IPS-18c (cell line): ENCODE measurements around the gene GNG7.
"Not testable (repeated sequence)": the region's sequence is repeated elsewhere in the genome, so short reads cannot be mapped to it uniquely, and the experiment has no call there.

ENCODE experiments used
- H3K4me3 ChIP-seq: 2 replicates; pipeline ENCODE4 v1.7.0; 2013; ENCODE audit warnings: low read depth, mild to moderate bottlenecking, low read length, moderate library complexity; ENCODE audit not compliant: insufficient read depth
- H3K9me3 ChIP-seq: one replicate; pipeline ENCODE4 v1.6.1; 2013; ENCODE audit warnings: mild to moderate bottlenecking, low read length, moderate library complexity; ENCODE audit not compliant: control insufficient read depth, insufficient read depth

Gene GNG7

DNA sequence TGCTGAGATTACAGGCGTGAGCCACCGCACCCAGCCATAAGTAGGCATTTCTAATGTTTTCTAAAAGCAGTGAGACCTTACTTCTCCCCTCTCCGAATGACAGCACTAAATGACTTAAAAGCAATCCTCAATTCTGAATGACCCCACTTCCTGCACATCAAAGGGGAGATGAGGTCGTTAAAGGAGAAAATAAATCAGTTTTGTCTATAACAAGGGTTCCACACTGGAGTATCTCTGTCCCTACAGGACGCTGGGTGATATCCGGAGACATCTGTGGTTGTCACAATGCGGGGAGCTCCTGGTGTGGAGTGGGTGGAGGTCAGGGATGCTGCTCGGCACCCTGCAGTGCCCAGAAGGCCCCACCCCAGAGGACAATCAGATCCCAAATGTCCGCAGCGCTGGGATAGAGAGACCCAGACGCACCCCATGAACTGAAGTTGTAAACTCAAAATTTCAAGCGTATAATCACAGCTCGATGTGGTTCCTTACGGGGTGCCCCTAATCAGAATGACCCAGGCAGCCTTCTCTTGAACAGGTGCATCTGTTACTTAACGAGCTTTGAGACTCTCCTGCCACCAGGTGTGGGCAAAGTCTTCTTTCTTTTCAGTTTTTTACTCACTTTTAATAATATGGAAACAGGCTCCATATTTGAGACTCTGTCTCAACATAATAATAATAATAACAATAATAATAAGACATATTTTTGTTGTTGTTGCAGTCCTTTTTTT, 2.9 kb downstream of the GNG7 start:
- H3K9me3 ChIP-seq, result no peaks in the 10 kb centered on the region
- no peak overlapping the region for H3K4me3 ChIP-seq

DNA sequence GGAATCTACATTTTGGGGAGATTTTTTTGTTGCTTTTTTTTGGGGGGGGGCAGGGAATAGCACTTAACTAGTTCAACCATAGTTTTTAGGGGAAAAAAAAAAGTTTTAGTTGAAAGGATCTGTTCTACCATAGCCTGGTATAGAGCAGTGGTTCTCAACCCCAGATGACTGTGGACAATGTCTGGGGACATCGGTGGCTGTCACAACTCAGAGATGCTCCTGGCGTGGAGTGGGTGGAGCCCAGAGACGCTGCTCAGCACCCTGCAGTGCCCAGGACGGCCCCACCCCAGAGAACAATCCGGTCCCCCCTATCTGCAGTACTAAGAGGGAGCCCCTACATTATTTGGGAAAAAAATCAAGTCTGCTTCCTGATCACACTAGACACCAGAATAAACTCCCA, 8.3 kb downstream of the GNG7 start:
- H3K9me3 ChIP-seq, result no peaks in the 10 kb centered on the region
- H3K4me3 ChIP-seq, result no peak overlapping the region

DNA sequence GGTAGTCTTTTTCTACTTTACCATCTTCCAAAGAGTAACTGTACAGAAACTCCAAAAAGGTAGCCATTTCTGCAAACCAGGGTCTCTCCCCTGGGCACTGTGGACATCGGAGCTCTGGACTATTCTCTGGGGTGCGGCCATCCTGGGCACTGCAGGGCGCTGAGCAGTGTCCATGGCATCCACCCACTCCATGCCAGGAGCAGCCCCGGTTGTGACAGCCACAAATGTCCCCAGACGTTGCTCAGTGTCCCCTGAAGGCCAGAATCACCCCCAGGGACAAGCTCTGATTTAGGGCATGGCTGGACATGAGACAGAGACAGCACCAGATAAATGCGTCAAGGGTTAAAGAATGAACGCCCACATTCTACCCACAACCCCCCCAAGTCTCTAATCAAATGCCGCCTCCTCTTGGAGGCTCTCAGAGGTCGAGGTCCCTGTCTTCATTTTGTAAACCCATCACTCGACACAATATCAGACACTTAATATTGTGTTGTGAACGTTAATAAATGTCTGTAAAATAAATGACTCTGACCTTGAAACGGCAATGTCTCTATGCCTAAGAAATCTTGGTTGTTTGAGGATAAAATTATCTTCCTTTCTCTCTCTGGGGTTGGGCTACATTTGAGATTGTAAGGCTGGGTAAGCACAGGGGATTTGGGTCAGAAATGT, 8.9 kb downstream of the GNG7 start:
- no peak overlapping the region for H3K4me3 ChIP-seq

DNA sequence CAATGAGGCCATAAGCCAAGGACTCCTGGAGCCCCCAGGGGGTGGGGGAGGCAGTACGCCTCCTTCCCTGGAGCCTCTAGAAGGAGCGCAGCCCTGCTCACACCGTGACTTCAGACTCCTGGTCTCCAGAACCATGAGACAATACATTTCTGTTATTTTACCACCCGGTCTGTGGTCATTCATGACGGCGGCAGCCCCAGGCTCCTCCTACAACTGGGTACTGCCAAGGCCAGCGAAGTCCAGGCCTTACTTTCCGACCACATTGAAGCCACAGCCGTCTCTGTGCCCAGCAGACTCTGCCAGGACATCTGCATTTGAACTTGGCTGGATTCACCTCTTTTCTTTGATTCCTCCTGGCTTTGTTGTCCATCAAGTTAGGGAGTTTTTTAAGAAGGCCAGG, 10.5 kb downstream of the GNG7 start:
- H3K9me3 ChIP-seq, result no peaks in the 10 kb centered on the region
- no peak overlapping the region for H3K4me3 ChIP-seq

More for the DNA sequence above, 8.9 kb downstream of the GNG7 start:
- no peaks in the 10 kb centered on the region for H3K9me3 ChIP-seq

GRCh38 chr19:2690856-2691255, 11.6 kb downstream of the GNG7 start:
- no peak overlapping the region for H3K4me3 ChIP-seq
- H3K9me3 ChIP-seq, result no peaks in the 10 kb centered on the region

DNA sequence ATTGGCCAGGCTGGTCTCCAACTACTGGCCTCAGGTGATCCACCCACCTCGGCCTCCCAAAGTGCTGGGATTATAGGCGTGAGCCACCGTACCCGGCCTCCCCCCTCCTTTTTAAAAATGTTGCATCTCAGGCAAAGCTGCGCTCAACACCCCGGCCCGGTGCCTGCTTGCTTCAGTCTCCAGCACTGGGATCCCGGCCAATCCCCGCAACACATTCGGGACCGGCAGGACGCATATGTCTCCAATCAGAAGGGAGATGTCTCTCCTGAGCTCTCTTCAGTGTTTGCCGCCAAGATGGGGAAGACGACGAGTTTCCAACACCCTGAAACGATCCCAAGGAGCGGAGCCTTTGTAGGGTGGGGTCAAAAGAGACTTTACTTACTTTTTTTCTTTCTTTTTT, 16.1 kb downstream of the GNG7 start:
- Histone ChIP-seq H3K4me3 (no peak overlapping the region), H3K9me3 (peaks cover 2% of the 10 kb centered on the region)

DNA sequence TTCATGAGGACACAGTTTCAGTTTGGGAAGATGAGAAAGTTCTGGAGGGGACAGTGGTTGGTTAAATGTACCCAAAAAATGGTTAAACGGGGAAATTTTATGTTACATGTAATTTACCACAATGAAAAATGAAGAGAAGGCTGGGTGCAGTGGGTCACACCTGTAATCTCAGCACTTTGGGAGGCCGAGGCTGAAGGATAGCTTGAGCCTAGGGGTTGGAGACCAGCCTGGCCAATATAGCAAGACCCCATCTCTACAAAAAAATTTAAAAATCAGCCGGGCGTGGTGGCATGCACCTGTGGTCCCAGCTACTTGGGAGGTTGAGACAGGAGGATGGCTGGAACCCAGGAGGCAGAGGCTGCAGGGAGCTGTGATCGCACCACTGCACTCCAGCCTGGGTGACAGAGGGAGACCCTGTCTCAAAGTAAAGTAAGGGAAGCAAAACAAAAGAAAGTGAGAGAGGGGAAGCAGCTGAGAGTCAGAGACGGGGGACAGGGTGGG, 17.2 kb downstream of the GNG7 start:
- Histone ChIP-seq H3K4me3 (no peak overlapping the region), H3K9me3 (peaks cover 2% of the 10 kb centered on the region)

DNA sequence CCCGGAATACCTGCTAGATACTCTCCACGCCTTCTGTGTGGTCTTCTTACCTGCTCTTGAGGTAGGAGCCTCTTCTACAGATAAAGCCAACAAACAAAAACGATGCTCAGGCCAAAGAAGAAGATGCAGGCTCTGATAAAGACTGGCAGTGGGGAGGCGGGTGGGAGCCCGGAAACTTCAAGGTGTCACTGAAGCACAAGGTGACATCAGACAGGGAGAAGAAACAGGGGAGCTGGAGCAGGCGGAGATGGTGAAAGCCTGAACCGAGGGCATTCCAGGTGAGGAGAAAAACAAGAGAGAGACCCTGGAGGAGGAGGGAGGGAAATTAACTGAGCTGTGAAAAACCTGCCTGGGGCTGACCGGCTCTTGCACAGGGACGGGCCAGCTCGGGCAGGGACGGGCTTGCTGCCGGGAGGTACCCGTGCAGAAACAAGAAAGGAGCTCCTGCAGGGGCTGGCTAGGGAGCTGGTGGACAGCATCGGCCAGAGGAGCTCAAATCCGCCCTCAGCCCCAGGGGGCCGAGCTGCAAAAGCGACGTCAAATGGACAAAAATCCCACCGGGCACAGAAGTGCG, 19.0 kb downstream of the GNG7 start:
- no peak overlapping the region for H3K4me3 ChIP-seq

DNA sequence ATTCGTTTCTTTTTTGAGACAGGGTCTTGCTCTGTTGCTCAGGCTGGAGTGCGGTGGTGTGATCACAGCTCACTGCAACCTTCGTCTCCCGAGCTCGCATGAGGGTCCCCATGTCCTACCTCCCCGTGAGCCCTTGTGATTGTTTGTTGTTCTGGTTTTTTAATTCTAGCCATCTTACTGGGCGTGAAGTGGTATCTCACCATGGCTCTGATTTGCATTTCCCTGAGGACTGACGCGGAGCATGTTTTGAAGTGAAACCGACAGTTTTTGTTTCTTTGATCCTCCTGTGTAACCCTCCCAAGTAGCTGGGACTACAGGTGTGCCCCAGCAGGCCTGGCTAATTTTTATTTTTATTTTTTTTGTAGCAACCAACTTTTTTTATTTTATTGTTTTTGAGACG, 21.7 kb downstream of the GNG7 start:
- no peak overlapping the region for H3K4me3 ChIP-seq
- peaks cover 2% of the 10 kb centered on the region for H3K9me3 ChIP-seq

More for the DNA sequence above, 19.0 kb downstream of the GNG7 start:
- H3K9me3 ChIP-seq, result peaks cover 2% of the 10 kb centered on the region

GRCh38 chr19:2679439-2679838, 23.1 kb downstream of the GNG7 start:
- H3K9me3 ChIP-seq, result no peaks in the 10 kb centered on the region
- H3K4me3 ChIP-seq, result no peak overlapping the region

DNA sequence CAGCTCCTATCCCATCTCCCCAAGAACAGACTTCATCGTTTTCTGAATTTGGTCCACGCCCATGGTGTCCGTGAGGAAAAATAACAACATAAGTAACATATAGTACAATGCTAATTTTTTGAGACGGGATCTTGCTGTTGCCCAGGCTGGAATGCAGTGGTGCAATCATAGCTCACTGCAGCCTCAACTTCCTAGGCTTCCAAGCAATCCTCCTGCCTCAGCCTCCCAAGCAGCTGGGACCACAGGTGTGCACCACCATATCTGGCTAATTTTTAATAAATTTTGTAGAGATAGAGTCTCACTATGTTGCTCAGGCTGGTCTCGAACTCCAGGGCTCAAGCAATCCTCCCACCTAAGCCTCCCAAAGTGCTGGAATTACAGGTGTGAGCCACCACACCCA, 23.5 kb downstream of the GNG7 start:
- H3K4me3 ChIP-seq, H3K9me3 ChIP-seq: not testable (repeated sequence)

- no peak overlapping the region for H3K4me3 ChIP-seq
- no peaks in the 10 kb centered on the region for H3K9me3 ChIP-seq
These were observed 24.3 kb downstream of the GNG7 start for GRCh38 chr19:2678044-2678671.

GRCh38 chr19:2676823-2677222, 25.7 kb downstream of the GNG7 start:
- H3K9me3 ChIP-seq, result no peaks in the 10 kb centered on the region
- H3K4me3 ChIP-seq, result no peak overlapping the region

- H3K9me3 ChIP-seq, result no peaks in the 10 kb centered on the region
- no peak overlapping the region for H3K4me3 ChIP-seq
These were observed 26.6 kb downstream of the GNG7 start for GRCh38 chr19:2675892-2676291.

DNA sequence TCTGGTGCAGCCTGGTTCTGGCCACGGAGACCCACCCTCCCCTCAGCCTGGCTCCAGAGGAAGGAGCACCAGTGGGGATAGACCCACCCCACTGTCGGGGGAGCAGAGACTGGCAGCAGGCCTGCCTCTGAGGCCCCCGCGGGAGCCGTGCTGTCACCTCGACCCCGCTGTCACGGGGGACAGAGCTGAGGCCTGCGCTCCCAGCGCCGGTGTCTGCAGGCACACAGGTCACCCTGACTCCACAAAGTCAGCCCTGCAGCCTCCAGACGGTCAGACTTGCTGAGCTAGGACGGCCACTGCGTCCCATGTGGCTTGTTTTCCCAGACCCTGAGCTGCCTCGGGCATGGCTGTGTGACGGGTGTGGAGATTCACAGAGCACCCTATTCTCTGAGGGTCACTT, 32.3 kb downstream of the GNG7 start:
- Histone ChIP-seq H3K4me3 (no peak overlapping the region), H3K9me3 (no peaks in the 10 kb centered on the region)

DNA sequence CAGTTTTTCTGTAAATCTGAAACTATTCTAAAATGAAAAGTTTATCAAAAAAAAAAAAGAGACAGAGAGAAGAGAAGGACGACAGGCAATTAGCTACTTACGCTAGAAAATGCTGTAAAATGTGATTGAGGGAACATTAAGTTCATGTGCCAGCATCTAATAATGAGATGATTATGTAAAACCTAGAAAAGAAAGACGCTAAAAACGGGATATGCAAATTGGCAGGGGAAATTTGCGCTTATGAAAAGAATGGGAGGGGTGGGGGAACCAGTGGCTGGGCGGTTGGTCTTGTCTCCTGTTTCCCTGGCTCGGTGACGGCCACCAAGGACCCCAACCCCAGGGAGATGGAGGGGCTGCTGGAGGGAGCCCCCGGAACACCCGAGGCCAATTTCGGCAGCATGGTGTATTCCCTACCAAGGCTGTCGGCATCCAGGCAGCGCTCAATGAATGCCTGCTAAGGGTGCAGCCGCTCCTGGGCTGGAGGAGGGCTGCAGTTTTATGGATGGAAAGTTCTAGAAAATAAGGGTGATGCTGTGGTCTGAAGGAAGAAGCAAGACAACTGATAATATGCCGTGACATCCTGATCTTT, 34.2 kb downstream of the GNG7 start:
- Histone ChIP-seq H3K4me3 (no peak overlapping the region), H3K9me3 (no peaks in the 10 kb centered on the region)

GRCh38 chr19:2667349-2667748, 35.1 kb downstream of the GNG7 start:
- not testable (repeated sequence) for H3K4me3 ChIP-seq, H3K9me3 ChIP-seq
